OCI-LY1 (cell line): Measurements from ENCODE around the gene CD300A.

ENCODE experiments used
- H2AFZ ChIP-seq: fragments of 200-600 bp; sonication (generic), shearing (Covaris generic); 2 replicates; pipeline ENCODE4 v1.6.0; 2014; ENCODE audit warnings: antibody characterized with exemption, mild to moderate bottlenecking, low read length
- H3F3A ChIP-seq: fragments of 200-600 bp; sonication (generic), shearing (Covaris generic); 2 replicates; pipeline ENCODE4 v1.6.0; 2014; ENCODE audit warnings: mild to moderate bottlenecking, antibody characterized with exemption, low read length, moderate library complexity; ENCODE audit not compliant: insufficient read depth
- H3K27ac ChIP-seq: fragments of 200-600 bp; sonication (generic); 2 replicates; pipeline ENCODE4 v1.5.1; 2014; ENCODE audit warnings: low read length, mixed run types, mild to moderate bottlenecking, low read depth; ENCODE audit not compliant: poor library complexity, severe bottlenecking
- H3K27me3 ChIP-seq: fragments of 200-600 bp; sonication (generic); 2 replicates; pipeline ENCODE4 v1.6.0; 2014; ENCODE audit warnings: antibody characterized with exemption, mild to moderate bottlenecking, low read length, moderate library complexity; ENCODE audit not compliant: insufficient read depth
- H3K36me3 ChIP-seq: fragments of 200-600 bp; sonication (generic); 2 replicates; pipeline ENCODE4 v1.6.1; 2014; ENCODE audit warnings: mild to moderate bottlenecking, antibody characterized with exemption, low read length, moderate library complexity, mixed read lengths; ENCODE audit not compliant: insufficient read depth
- H3K4me1 ChIP-seq: fragments of 200-600 bp; sonication (generic); 2 replicates; pipeline ENCODE4 v1.5.1; 2014; ENCODE audit warnings: mild to moderate bottlenecking, low read length, moderate library complexity; ENCODE audit not compliant: insufficient read depth, severe bottlenecking
- H3K4me2 ChIP-seq: fragments of 200-600 bp; sonication (generic), shearing (Covaris generic); 2 replicates; pipeline ENCODE4 v1.6.1; 2014; ENCODE audit warnings: low read length
- H3K4me3 ChIP-seq: fragments of 200-600 bp; sonication (generic); 2 replicates; pipeline ENCODE4 v1.5.1; 2014; ENCODE audit warnings: low read length, low read depth, mild to moderate bottlenecking, mixed read lengths; ENCODE audit not compliant: poor library complexity, severe bottlenecking
- H3K79me2 ChIP-seq: fragments of 200-600 bp; shearing (Covaris generic); 2 replicates; pipeline ENCODE4 v1.6.1; 2016; ENCODE audit warnings: mixed run types, low read length, mixed read lengths; ENCODE audit not compliant: insufficient read depth
- H3K9ac ChIP-seq: fragments of 200-600 bp; sonication (generic), shearing (Covaris generic); 2 replicates; pipeline ENCODE4 v1.6.1; 2014; ENCODE audit warnings: mild to moderate bottlenecking, low read length, mixed read lengths
- H3K9me2 ChIP-seq: fragments of 200-600 bp; sonication (generic), shearing (Covaris generic); 2 replicates; pipeline ENCODE4 v1.6.1; 2014; ENCODE audit warnings: low read depth, mild to moderate bottlenecking, low read length, mixed read lengths
- H3K9me3 ChIP-seq: fragments of 200-600 bp; shearing (Covaris generic); 2 replicates; pipeline ENCODE4 v1.6.1; 2014; ENCODE audit warnings: low read length, mixed read lengths
- H4K20me1 ChIP-seq: fragments of 200-600 bp; sonication (generic), shearing (Covaris generic); 2 replicates; pipeline ENCODE4 v1.6.0; 2016; ENCODE audit warnings: mild to moderate bottlenecking, low read length; ENCODE audit not compliant: insufficient read depth
- EZH2 ChIP-seq: fragments of 200-600 bp; sonication (generic), shearing (Covaris generic); IDR thresholded peaks from 2 replicates; pipeline ENCODE4 v1.8.0; 2017; ENCODE audit warnings: borderline replicate concordance, mixed run types, mild to moderate bottlenecking, antibody characterized with exemption, low read length, moderate library complexity, mixed read lengths
- TF ChIP-seq, protein P1 (sequence below): fragments of 200-600 bp; sonication (generic), shearing (Covaris generic); IDR thresholded peaks from 2 replicates; pipeline ENCODE4 v1.5.1; 2017; ENCODE audit warnings: mild to moderate bottlenecking, antibody characterized with exemption, low read length, moderate library complexity, mixed read lengths

CD300A gene

DNA sequence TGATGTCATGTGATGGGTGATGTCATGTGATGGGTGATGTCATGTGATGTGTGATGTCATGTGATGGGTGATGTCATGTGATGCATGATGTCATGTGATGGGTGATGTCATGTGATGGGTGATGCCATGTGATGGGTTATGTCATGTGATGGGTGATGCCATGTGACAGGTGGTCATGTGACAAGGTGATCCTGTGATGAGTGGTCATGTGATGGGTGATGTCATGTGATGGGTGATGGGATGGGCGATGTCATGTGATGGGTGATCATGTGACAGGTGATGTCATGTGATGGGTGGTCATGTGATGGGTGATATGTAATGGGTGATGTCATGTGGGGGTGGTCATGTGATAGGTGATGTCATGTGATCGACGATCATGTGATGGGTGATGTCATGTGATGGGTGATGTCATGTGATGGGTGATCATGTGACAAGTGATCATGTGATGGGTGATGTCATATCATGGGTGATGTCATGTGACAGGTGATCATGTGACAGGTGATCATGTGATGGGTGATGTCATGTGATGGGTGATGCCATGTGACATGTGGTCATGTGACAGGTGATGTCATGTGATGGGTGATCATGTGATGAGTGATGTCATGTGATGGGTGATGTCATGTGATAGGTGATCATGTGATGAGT is 47.7 kb downstream of the CD300A start:
- no peaks in the 10 kb centered on the region for H3K27me3 ChIP-seq
- H3K9ac ChIP-seq = no peak overlapping the region
- H3K36me3 ChIP-seq = no peaks in the 10 kb centered on the region
- no peak overlapping the region for H3K4me3 ChIP-seq
- no peak overlapping the region for H3K4me2 ChIP-seq
- H3K27ac ChIP-seq = no peak overlapping the region
- H3K4me1 ChIP-seq = no peaks in the 10 kb centered on the region
- H3K9me2 ChIP-seq = no peaks in the 10 kb centered on the region
- TF ChIP-seq EZH2 = no peak
- TF ChIP-seq, protein P1, sequence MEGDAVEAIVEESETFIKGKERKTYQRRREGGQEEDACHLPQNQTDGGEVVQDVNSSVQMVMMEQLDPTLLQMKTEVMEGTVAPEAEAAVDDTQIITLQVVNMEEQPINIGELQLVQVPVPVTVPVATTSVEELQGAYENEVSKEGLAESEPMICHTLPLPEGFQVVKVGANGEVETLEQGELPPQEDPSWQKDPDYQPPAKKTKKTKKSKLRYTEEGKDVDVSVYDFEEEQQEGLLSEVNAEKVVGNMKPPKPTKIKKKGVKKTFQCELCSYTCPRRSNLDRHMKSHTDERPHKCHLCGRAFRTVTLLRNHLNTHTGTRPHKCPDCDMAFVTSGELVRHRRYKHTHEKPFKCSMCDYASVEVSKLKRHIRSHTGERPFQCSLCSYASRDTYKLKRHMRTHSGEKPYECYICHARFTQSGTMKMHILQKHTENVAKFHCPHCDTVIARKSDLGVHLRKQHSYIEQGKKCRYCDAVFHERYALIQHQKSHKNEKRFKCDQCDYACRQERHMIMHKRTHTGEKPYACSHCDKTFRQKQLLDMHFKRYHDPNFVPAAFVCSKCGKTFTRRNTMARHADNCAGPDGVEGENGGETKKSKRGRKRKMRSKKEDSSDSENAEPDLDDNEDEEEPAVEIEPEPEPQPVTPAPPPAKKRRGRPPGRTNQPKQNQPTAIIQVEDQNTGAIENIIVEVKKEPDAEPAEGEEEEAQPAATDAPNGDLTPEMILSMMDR = no peak
- H4K20me1 ChIP-seq = no peaks in the 10 kb centered on the region
- H3K79me2 ChIP-seq = no peaks in the 10 kb centered on the region
- H3F3A ChIP-seq = peaks cover 9% of the 10 kb centered on the region; the same call in 1 of the 2 replicates
- H3K9me3 ChIP-seq = no peaks in the 10 kb centered on the region
- no peak overlapping the region for H2AFZ ChIP-seq

DNA sequence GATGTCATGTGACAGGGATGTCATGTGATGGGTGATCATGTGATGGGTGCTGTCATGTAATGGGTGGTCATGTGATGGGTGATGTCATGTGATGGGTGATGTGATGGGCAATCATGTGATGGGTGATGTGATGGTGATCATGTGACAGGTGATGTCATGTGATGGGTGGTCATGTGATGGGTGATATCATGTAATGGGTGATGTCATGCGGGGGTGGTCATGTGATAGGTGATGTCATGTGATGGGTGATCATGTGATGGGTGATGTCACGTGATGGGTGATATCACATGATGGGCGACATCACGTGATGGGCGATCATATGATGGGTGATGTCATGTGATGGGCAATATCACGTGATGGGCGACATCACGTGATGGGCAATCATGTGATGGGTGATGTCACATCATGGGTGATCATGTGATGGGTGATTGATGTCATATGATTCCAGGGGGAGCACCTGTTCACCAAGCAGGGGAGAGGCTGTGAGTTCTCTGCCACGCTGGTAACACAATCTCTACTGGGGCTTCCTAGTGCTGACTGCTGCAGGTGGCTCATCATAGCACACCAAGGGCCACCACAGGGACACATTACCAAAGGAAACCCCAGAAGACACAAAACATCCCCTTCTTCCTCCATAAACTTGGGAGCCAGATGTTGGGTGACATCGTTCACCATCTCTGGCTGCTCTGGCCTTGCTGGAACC is 48.3 kb downstream of the CD300A start:
- H3K4me2 ChIP-seq = no peak overlapping the region
- no peak overlapping the region for H2AFZ ChIP-seq

DNA sequence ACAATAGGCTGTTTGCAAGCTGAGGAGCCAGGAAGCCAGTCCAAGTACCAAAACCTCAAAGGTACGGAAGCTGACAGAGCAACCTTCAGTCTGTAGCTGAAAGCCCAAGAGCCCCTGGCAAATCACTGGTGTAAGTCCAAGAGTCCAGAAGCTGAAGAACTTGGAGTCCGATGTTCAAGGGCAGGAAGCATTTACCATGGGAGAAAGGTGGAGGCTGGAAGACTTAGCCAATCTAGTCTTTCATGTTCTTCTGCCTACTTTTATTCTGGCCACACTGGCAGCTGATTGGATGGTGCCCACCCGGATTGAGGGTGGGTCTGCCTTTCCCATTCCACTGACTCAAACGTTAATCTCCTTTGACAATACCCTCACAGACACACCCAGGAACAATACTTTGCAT is 49.5 kb downstream of the CD300A start:
- no peaks in the 10 kb centered on the region for H3K4me1 ChIP-seq
- no peak overlapping the region for H3K9ac ChIP-seq
- H3K4me2 ChIP-seq = no peak overlapping the region
- no peaks in the 10 kb centered on the region for H3K9me2 ChIP-seq
- H3K4me3 ChIP-seq = no peak overlapping the region
- no peaks in the 10 kb centered on the region for H3K27me3 ChIP-seq
- H3K36me3 ChIP-seq = no peaks in the 10 kb centered on the region
- H3K27ac ChIP-seq = no peak overlapping the region
- no peak overlapping the region for H2AFZ ChIP-seq
- no peaks in the 10 kb centered on the region for H4K20me1 ChIP-seq
- peaks cover 9% of the 10 kb centered on the region; the same call in 1 of the 2 replicates for H3F3A ChIP-seq
- TF ChIP-seq, protein P1 = no peak
- TF ChIP-seq EZH2 = no peak
- H3K79me2 ChIP-seq = no peaks in the 10 kb centered on the region
- no peaks in the 10 kb centered on the region for H3K9me3 ChIP-seq

More for the DNA sequence above, 48.3 kb downstream of the CD300A start:
- H3K36me3 ChIP-seq = no peaks in the 10 kb centered on the region
- H3K4me3 ChIP-seq = no peak overlapping the region
- H3K27me3 ChIP-seq = no peaks in the 10 kb centered on the region
- H3K79me2 ChIP-seq = no peaks in the 10 kb centered on the region
- no peak overlapping the region for H3K9ac ChIP-seq
- H4K20me1 ChIP-seq = no peaks in the 10 kb centered on the region
- no peaks in the 10 kb centered on the region for H3K9me3 ChIP-seq
- TF ChIP-seq, protein P1 = no peak
- TF ChIP-seq EZH2 = no peak
- no peaks in the 10 kb centered on the region for H3K4me1 ChIP-seq
- H3F3A ChIP-seq = peaks cover 9% of the 10 kb centered on the region; the same call in 1 of the 2 replicates
- H3K9me2 ChIP-seq = no peaks in the 10 kb centered on the region
- no peak overlapping the region for H3K27ac ChIP-seq
